ENCODE results near the gene COL21A1. TPM values are rescaled to one million over a fixed set of nuclear protein-coding genes. Genes with fewer than 3 reads are reported as not detected.
"Not testable (repeated sequence)": the region's sequence is repeated elsewhere in the genome, so short reads cannot be mapped to it uniquely, and the experiment has no call there.

COL21A1 gene
- total RNA-seq, 3 donors from 2014 or later: not detected

DNA sequence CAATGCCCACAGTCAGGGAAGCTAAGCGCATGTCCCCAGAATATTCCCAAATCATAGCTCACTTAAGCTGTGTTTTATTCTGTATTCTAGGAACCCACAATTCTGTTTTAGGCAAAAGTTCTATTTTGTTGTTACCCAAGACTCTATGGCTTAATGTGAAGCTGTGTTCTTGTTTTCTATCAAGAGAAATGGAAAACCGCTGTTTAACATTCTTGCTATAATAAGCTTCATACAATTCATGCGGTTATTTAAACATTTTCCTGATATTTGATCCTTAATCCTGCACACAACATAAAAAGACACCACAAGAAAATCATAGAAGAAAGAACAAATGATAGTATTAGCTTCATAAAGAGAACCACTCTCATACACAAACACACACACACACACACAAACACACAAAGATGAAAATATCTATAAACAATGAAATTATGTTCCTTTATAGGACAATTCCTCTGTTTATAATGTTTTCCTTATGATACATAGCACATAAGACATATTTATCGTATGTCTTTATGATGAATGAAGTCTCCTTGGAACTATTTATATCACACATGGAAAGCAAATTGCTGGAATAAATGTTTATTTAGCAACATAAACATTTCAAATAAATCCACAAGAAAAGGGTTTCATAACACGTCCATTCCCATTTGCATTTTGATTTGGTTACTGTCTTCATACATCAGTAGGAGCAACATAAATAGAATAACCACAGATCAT, 16.4 kb upstream of the COL21A1 start:
- no peak for ATAC-seq
- H3K9me3 Mint-ChIP-seq: peaks cover 11% of the 10 kb centered on the region
- H3K4me3 Mint-ChIP-seq: no peak overlapping the region
- no peak for DNase-seq
- H3K4me1 Mint-ChIP-seq (ENCODE audit: low read depth): no peaks in the 10 kb centered on the region
- no peaks in the 10 kb centered on the region for H3K36me3 Mint-ChIP-seq (ENCODE audit: insufficient read depth)
- no peaks in the 10 kb centered on the region for H3K27me3 Mint-ChIP-seq (ENCODE audit: low read depth)

GRCh38 chr6:56260593-56260992, 13.2 kb upstream of the COL21A1 start:
- not testable (repeated sequence) for H3K27me3 Mint-ChIP-seq (ENCODE audit: low read depth); H3K4me1 Mint-ChIP-seq (ENCODE audit: low read depth); ATAC-seq; H3K9me3 Mint-ChIP-seq; H3K4me3 Mint-ChIP-seq; H3K36me3 Mint-ChIP-seq (ENCODE audit: insufficient read depth); DNase-seq

GRCh38 chr6:56259234-56260077, 12.1 kb upstream of the COL21A1 start:
- H3K9me3 Mint-ChIP-seq: peaks cover 4% of the 10 kb centered on the region
- H3K36me3 Mint-ChIP-seq (ENCODE audit: insufficient read depth): no peaks in the 10 kb centered on the region
- no peaks in the 10 kb centered on the region for H3K27me3 Mint-ChIP-seq (ENCODE audit: low read depth)
- DNase-seq (no peak), ATAC-seq (no peak)
- H3K4me1 Mint-ChIP-seq (ENCODE audit: low read depth): no peaks in the 10 kb centered on the region
- no peak overlapping the region for H3K4me3 Mint-ChIP-seq

DNA sequence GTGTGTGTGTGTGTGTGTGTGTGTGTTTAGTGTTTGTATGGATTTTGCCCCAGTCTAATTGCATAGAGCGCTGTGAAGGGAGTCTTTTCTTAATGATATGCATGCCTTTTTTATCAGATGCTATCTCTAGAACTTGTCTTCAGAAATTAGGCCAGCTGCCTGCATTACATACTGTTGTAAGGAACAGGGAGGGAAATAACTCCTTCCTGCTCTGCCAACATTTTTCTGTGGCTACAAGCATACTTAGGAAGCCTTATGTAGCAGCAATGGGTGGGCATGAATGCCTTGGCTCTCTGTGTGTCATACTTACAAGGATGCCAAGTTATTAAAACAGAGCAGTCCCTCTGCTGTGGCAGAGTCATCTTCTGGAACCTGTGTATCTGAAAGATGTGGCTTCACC, 8.0 kb upstream of the COL21A1 start:
- no peak for DNase-seq
- no peaks in the 10 kb centered on the region for H3K4me1 Mint-ChIP-seq (ENCODE audit: low read depth)
- H3K27me3 Mint-ChIP-seq (ENCODE audit: low read depth): no peaks in the 10 kb centered on the region
- no peaks in the 10 kb centered on the region for H3K36me3 Mint-ChIP-seq (ENCODE audit: insufficient read depth)
- H3K4me3 Mint-ChIP-seq: no peak overlapping the region
- ATAC-seq: no peak
- H3K9me3 Mint-ChIP-seq: peaks cover 4% of the 10 kb centered on the region

GRCh38 chr6:56250266-56250665, 2.9 kb upstream of the COL21A1 start:
- Mint-ChIP-seq H3K4me1 (ENCODE audit: low read depth) (no peaks in the 10 kb centered on the region), H3K9me3 (no peaks in the 10 kb centered on the region), H3K4me3 (no peak overlapping the region), H3K36me3 (ENCODE audit: insufficient read depth) (no peaks in the 10 kb centered on the region), H3K27me3 (ENCODE audit: low read depth) (no peaks in the 10 kb centered on the region)
- no peak for ATAC-seq
- DNase-seq: no peak

- Mint-ChIP-seq H3K4me3 (no peak overlapping the region), H3K27me3 (ENCODE audit: low read depth) (no peaks in the 10 kb centered on the region), H3K4me1 (ENCODE audit: low read depth) (no peaks in the 10 kb centered on the region), H3K9me3 (no peaks in the 10 kb centered on the region), H3K36me3 (ENCODE audit: insufficient read depth) (no peaks in the 10 kb centered on the region)
- ATAC-seq (no peak), DNase-seq (no peak)
Measured at GRCh38 chr6:56247654-56248122, 308 bp upstream of the COL21A1 start.

DNA sequence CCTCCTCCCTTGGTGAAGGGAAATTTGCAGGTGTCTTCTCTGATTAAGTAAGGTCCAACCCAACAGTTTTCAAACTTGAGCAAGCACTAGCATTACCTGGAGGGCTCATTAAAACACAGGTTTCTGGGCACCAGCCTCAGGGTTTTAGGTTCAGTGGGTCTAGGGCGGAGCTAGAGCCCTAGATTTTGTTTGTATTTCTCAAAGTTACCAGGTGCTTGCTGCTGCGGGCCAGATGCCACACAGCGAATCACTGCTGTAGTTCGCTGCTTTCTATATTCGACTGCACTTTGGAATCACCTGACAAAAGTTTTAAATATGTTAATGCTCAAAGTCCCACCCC, 869 bp downstream of the COL21A1 start:
- no peak for ATAC-seq
- DNase-seq: no peak
- no peaks in the 10 kb centered on the region for H3K4me1 Mint-ChIP-seq (ENCODE audit: low read depth)
- no peak overlapping the region for H3K4me3 Mint-ChIP-seq
- no peaks in the 10 kb centered on the region for H3K9me3 Mint-ChIP-seq
- H3K27me3 Mint-ChIP-seq (ENCODE audit: low read depth): no peaks in the 10 kb centered on the region
- H3K36me3 Mint-ChIP-seq (ENCODE audit: insufficient read depth): no peaks in the 10 kb centered on the region

DNA sequence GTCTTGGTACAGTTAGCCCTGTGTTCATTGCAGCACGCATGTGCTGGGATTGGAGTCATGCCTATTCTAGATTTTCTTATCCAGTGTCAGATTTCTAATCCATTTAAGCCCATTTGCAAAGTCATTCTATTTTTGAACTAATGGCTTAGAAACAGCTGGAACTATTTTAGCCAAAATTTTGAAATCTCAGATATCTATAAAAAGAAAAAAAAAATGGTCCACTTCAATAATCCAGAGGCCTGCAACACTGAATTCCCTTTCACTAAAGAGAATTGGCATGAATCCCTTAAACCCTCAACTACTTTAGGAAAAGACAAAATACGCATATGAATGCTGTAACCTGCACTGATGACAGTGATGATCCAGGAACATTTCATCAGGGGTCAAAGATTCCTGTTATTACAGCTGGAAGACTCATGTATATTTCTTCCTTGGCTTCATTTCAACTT, 1.5 kb downstream of the COL21A1 start:
- DNase-seq (no peak), ATAC-seq (no peak)
- Mint-ChIP-seq H3K27me3 (ENCODE audit: low read depth) (no peaks in the 10 kb centered on the region), H3K4me3 (no peak overlapping the region), H3K36me3 (ENCODE audit: insufficient read depth) (no peaks in the 10 kb centered on the region), H3K9me3 (peaks cover 4% of the 10 kb centered on the region), H3K4me1 (ENCODE audit: low read depth) (no peaks in the 10 kb centered on the region)

DNA sequence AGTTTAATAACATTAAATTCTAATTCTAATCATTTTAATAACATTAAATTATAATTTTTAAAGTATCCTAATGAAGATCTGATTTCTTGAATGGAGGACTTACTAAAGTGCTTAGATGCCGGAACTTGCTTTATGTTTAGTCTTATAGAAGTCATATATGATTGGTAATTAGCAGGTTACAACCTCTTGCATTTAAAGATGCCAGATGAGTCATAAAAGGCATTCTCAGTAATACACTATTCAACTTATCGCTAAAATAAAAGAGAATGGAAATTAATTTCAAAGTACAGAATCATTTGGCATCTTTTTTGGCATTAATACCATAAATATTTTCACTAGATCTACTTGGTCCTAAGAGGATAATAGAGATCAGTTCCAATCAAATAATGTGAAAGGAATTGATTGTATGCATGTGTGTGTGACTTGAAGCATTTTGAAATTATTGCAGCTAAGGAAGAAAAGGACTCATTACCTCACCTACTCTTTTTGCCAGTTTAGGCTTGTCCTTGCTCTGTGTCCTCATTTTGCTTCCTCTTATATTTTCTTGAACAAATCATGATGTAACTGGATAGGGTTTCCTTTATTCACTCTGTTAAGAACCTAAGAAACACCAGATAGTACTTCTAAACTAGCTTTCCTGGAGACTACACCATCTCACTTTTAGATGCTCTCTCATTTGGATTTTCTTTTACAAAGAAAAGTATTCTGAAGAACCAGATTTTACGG, 2.7 kb downstream of the COL21A1 start:
- ATAC-seq (no peak), DNase-seq (no peak)
- peaks cover 7% of the 10 kb centered on the region for H3K9me3 Mint-ChIP-seq
- H3K4me3 Mint-ChIP-seq: no peak overlapping the region
- no peaks in the 10 kb centered on the region for H3K27me3 Mint-ChIP-seq (ENCODE audit: low read depth)
- no peaks in the 10 kb centered on the region for H3K36me3 Mint-ChIP-seq (ENCODE audit: insufficient read depth)
- no peaks in the 10 kb centered on the region for H3K4me1 Mint-ChIP-seq (ENCODE audit: low read depth)

DNA sequence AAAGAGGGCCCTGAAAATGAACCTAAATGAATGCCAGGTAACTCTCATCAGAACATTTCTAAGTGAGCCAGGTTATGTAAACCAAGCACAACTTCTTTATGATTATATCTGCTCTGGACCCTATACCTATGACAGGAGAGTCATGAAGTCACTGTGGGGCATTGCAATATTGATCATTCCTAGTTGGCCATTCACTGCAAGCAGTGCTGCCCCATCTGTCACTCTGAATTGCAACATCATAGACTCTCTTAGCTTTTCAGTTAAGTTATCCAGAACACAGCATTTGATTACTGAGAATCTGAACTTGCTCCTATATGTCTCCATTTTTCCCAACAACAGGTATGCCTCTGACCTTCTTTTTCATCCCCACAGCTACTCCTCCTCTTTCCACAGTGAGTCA, 3.3 kb downstream of the COL21A1 start:
- no peaks in the 10 kb centered on the region for H3K4me1 Mint-ChIP-seq (ENCODE audit: low read depth)
- DNase-seq: no peak
- ATAC-seq: no peak
- no peaks in the 10 kb centered on the region for H3K27me3 Mint-ChIP-seq (ENCODE audit: low read depth)
- H3K4me3 Mint-ChIP-seq: no peak overlapping the region
- H3K36me3 Mint-ChIP-seq (ENCODE audit: insufficient read depth): no peaks in the 10 kb centered on the region
- peaks cover 7% of the 10 kb centered on the region for H3K9me3 Mint-ChIP-seq

- Mint-ChIP-seq H3K9me3 (peaks cover 7% of the 10 kb centered on the region), H3K4me1 (ENCODE audit: low read depth) (no peaks in the 10 kb centered on the region), H3K4me3 (no peak overlapping the region), H3K36me3 (ENCODE audit: insufficient read depth) (no peaks in the 10 kb centered on the region), H3K27me3 (ENCODE audit: low read depth) (no peaks in the 10 kb centered on the region)
- ATAC-seq (no peak), DNase-seq (no peak)
Measured at GRCh38 chr6:56243518-56244070, 3.8 kb downstream of the COL21A1 start.

DNA sequence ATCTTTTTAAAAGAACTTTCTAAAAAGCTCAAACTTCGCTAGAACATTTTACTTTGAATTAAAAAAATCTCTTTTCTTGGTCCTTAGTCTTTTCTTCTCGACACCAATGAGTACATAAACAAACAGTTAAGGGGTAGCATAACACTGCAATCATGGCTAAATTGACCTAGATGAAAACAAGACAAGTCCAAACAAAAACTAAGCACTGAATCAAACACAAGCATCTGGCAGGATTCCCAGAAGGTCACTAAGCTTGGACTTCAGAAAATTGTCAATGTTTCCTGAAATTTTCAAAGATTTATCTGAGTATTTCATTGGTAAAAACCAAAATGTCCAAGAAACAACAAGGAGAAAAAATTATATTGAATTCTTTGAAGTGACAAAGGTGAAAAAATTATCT, 5.0 kb downstream of the COL21A1 start:
- Mint-ChIP-seq H3K9me3 (peaks cover 7% of the 10 kb centered on the region), H3K4me1 (ENCODE audit: low read depth) (no peaks in the 10 kb centered on the region), H3K36me3 (ENCODE audit: insufficient read depth) (no peaks in the 10 kb centered on the region), H3K27me3 (ENCODE audit: low read depth) (no peaks in the 10 kb centered on the region), H3K4me3 (no peak overlapping the region)
- ATAC-seq: no peak
- DNase-seq: no peak

DNA sequence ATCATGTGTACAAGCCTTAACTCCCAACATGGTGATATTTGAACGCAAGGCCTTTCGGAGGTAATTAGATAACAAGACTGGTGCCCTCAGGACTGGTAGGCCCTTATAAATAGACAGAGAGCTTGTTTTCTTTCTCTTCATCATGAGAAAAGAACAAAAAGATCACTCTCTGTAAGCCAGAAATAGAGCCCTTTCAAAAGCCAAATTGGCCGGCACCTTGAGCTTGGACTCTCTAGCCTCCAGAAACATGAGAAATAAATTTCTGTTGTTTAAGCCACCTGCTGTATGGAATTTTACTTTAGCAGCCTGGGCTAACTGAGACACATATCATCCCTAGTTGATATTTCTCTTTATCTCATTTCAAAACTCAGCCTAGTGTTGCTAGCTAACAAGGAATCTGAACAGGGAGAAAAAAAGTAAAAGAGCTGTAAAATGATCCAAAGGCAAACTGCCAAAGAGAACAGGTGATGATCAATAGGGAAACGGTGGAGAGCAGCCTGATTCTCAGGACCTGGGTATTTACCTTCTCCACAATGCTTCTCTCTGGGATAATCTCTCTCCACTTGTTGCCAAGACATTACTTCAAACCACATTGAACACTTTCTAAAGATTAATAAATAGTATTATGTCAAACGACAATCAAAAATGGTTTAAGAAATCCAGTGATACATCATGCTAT, 6.1 kb downstream of the COL21A1 start:
- Mint-ChIP-seq H3K4me3 (no peak overlapping the region), H3K36me3 (ENCODE audit: insufficient read depth) (no peaks in the 10 kb centered on the region), H3K27me3 (ENCODE audit: low read depth) (no peaks in the 10 kb centered on the region), H3K4me1 (ENCODE audit: low read depth) (no peaks in the 10 kb centered on the region), H3K9me3 (peaks cover 7% of the 10 kb centered on the region)
- ATAC-seq: no peak
- no peak for DNase-seq

DNA sequence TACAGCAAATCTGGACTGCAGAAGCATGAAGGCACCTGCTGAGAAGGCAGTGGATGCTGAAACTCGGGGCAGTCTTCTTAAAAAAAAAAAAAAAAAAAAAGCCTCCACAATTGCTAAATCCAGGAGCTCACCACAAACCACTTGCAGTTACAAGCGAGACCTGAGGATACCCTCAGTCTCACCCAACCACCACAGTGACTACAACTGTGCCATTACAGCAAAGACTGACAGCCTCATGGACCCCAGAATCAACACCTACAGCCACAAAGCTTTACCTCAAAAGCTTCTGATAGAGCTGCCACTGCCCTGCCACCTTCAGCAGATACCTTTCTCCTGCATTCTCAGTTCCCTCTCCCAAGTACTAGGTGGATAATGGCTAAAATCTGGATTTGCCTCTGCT, 9.0 kb downstream of the COL21A1 start:
- H3K27me3 Mint-ChIP-seq (ENCODE audit: low read depth): no peaks in the 10 kb centered on the region
- H3K36me3 Mint-ChIP-seq (ENCODE audit: insufficient read depth): no peaks in the 10 kb centered on the region
- no peaks in the 10 kb centered on the region for H3K4me1 Mint-ChIP-seq (ENCODE audit: low read depth)
- ATAC-seq (no peak), DNase-seq (no peak)
- no peak overlapping the region for H3K4me3 Mint-ChIP-seq
- peaks cover 17% of the 10 kb centered on the region for H3K9me3 Mint-ChIP-seq
